ENCODE results near the gene GNG2. TPM values are rescaled to one million over a fixed set of nuclear protein-coding genes. Genes with fewer than 3 reads are reported as not detected.

The GNG2 gene
- total and polyA plus RNA-seq, 9 of the 15 experiments (the other 6 are each of a cell fraction or from before 2014, with no cell fraction given), result 0.18 TPM; not detected in 8

DNA sequence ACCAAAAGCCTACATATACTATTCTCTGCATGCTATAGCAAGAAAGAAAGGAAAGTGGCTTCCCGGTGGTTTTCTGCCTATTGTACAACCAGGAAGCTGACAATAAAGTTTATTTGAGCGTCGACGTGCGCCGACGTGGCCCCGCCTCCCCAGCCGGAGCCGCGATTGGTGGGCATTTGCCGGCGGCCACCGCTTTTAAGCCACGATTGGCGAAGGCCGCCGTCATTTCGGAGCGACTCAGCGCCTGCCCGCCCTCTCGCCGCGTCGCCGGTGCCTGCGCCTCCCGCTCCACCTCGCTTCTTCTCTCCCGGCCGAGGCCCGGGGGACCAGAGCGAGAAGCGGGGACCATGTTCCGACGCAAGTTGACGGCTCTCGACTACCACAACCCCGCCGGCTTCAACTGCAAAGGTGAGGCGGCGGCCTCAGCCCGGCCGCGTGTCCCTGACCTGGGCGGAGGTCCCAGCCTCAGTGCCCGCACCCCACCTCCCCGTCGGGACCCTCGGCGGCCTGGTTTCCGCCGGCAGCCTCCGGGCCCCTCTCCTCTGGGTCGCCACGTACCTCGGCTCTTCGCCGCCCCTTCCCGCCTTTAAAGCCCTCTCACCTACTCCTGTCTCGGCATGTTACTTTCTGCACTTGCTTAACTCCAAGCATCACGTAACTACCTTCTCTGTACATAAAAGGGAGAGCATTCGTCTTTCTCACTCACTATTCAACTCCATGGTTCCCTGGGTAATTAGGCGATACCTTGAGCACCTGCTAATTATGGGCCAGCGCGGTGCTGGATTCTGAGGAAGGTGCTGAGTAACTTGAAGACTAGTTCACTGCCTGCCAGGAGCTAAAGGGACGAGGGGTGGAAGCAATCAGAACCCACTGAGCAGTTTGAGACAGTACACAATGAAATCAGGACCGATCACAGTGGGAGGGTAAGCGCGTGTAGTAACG, 129.2 kb downstream of the GNG2 start, which contains the start of gene RTRAF (continued):
- no peak for TF ChIP-seq PTRF (tag; IDR thresholded peaks at IDR 0.05)
- TF ChIP-seq SRF (CRISPR knock-in tag; IDR thresholded peaks at IDR 0.05), result no peak
- no peak for TF ChIP-seq ZNF445 (CRISPR knock-in tag; IDR thresholded peaks at IDR 0.05; ENCODE audit: low read depth)
- TF ChIP-seq, protein P1, sequence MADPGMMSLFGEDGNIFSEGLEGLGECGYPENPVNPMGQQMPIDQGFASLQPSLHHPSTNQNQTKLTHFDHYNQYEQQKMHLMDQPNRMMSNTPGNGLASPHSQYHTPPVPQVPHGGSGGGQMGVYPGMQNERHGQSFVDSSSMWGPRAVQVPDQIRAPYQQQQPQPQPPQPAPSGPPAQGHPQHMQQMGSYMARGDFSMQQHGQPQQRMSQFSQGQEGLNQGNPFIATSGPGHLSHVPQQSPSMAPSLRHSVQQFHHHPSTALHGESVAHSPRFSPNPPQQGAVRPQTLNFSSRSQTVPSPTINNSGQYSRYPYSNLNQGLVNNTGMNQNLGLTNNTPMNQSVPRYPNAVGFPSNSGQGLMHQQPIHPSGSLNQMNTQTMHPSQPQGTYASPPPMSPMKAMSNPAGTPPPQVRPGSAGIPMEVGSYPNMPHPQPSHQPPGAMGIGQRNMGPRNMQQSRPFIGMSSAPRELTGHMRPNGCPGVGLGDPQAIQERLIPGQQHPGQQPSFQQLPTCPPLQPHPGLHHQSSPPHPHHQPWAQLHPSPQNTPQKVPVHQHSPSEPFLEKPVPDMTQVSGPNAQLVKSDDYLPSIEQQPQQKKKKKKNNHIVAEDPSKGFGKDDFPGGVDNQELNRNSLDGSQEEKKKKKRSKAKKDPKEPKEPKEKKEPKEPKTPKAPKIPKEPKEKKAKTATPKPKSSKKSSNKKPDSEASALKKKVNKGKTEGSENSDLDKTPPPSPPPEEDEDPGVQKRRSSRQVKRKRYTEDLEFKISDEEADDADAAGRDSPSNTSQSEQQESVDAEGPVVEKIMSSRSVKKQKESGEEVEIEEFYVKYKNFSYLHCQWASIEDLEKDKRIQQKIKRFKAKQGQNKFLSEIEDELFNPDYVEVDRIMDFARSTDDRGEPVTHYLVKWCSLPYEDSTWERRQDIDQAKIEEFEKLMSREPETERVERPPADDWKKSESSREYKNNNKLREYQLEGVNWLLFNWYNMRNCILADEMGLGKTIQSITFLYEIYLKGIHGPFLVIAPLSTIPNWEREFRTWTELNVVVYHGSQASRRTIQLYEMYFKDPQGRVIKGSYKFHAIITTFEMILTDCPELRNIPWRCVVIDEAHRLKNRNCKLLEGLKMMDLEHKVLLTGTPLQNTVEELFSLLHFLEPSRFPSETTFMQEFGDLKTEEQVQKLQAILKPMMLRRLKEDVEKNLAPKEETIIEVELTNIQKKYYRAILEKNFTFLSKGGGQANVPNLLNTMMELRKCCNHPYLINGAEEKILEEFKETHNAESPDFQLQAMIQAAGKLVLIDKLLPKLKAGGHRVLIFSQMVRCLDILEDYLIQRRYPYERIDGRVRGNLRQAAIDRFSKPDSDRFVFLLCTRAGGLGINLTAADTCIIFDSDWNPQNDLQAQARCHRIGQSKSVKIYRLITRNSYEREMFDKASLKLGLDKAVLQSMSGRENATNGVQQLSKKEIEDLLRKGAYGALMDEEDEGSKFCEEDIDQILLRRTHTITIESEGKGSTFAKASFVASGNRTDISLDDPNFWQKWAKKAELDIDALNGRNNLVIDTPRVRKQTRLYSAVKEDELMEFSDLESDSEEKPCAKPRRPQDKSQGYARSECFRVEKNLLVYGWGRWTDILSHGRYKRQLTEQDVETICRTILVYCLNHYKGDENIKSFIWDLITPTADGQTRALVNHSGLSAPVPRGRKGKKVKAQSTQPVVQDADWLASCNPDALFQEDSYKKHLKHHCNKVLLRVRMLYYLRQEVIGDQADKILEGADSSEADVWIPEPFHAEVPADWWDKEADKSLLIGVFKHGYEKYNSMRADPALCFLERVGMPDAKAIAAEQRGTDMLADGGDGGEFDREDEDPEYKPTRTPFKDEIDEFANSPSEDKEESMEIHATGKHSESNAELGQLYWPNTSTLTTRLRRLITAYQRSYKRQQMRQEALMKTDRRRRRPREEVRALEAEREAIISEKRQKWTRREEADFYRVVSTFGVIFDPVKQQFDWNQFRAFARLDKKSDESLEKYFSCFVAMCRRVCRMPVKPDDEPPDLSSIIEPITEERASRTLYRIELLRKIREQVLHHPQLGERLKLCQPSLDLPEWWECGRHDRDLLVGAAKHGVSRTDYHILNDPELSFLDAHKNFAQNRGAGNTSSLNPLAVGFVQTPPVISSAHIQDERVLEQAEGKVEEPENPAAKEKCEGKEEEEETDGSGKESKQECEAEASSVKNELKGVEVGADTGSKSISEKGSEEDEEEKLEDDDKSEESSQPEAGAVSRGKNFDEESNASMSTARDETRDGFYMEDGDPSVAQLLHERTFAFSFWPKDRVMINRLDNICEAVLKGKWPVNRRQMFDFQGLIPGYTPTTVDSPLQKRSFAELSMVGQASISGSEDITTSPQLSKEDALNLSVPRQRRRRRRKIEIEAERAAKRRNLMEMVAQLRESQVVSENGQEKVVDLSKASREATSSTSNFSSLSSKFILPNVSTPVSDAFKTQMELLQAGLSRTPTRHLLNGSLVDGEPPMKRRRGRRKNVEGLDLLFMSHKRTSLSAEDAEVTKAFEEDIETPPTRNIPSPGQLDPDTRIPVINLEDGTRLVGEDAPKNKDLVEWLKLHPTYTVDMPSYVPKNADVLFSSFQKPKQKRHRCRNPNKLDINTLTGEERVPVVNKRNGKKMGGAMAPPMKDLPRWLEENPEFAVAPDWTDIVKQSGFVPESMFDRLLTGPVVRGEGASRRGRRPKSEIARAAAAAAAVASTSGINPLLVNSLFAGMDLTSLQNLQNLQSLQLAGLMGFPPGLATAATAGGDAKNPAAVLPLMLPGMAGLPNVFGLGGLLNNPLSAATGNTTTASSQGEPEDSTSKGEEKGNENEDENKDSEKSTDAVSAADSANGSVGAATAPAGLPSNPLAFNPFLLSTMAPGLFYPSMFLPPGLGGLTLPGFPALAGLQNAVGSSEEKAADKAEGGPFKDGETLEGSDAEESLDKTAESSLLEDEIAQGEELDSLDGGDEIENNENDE (IDR thresholded peaks at IDR 0.05; ENCODE audit: low read depth, low read length), result no peak
- no peak for TF ChIP-seq CBX1 (IDR thresholded peaks at IDR 0.05; ENCODE audit: low read depth)
- TF ChIP-seq, protein P2, sequence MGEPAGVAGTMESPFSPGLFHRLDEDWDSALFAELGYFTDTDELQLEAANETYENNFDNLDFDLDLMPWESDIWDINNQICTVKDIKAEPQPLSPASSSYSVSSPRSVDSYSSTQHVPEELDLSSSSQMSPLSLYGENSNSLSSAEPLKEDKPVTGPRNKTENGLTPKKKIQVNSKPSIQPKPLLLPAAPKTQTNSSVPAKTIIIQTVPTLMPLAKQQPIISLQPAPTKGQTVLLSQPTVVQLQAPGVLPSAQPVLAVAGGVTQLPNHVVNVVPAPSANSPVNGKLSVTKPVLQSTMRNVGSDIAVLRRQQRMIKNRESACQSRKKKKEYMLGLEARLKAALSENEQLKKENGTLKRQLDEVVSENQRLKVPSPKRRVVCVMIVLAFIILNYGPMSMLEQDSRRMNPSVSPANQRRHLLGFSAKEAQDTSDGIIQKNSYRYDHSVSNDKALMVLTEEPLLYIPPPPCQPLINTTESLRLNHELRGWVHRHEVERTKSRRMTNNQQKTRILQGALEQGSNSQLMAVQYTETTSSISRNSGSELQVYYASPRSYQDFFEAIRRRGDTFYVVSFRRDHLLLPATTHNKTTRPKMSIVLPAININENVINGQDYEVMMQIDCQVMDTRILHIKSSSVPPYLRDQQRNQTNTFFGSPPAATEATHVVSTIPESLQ (CRISPR knock-in tag; IDR thresholded peaks at IDR 0.05), result no peak
- TF ChIP-seq SNRNP70 (optimal IDR thresholded peaks at IDR 0.05; ENCODE audit: low read depth, low read length), result no peak
- no peak for TF ChIP-seq ZNF24 (IDR thresholded peaks at IDR 0.05)
- TF ChIP-seq, protein P3, sequence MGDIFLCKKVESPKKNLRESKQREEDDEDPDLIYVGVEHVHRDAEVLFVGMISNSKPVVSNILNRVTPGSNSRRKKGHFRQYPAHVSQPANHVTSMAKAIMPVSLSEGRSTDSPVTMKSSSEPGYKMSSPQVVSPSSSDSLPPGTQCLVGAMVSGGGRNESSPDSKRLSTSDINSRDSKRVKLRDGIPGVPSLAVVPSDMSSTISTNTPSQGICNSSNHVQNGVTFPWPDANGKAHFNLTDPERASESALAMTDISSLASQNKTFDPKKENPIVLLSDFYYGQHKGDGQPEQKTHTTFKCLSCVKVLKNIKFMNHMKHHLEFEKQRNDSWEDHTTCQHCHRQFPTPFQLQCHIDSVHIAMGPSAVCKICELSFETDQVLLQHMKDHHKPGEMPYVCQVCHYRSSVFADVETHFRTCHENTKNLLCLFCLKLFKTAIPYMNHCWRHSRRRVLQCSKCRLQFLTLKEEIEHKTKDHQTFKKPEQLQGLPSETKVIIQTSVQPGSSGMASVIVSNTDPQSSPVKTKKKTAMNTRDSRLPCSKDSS (IDR thresholded peaks at IDR 0.05; ENCODE audit: low read depth, partially characterized antibody), result no peak
